ENCODE results near the gene CNTNAP2.

The CNTNAP2 gene

DNA sequence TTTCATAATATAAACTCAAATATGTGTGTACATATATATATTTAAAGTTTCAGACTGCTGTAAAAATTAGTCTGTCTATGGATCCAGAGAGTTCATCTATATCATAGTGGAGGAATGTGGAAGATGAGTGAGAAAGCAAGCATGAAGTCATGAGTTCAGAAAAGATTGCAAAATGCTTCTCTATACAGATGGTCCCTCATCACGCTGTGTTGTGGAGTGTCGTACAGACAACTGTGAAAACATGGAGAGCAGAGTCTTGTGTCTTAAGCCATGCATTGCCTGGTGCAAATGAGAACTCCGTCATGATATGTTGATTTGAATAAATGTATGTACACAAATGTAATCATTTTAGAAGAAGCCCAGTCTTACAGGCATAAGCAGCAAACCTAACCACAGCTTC, 316.9 kb downstream of the CNTNAP2 start:
- TF ChIP-seq, protein P1, sequence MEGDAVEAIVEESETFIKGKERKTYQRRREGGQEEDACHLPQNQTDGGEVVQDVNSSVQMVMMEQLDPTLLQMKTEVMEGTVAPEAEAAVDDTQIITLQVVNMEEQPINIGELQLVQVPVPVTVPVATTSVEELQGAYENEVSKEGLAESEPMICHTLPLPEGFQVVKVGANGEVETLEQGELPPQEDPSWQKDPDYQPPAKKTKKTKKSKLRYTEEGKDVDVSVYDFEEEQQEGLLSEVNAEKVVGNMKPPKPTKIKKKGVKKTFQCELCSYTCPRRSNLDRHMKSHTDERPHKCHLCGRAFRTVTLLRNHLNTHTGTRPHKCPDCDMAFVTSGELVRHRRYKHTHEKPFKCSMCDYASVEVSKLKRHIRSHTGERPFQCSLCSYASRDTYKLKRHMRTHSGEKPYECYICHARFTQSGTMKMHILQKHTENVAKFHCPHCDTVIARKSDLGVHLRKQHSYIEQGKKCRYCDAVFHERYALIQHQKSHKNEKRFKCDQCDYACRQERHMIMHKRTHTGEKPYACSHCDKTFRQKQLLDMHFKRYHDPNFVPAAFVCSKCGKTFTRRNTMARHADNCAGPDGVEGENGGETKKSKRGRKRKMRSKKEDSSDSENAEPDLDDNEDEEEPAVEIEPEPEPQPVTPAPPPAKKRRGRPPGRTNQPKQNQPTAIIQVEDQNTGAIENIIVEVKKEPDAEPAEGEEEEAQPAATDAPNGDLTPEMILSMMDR (IDR thresholded peaks at IDR 0.05; ENCODE audit: low read depth, low read length) = no peak
- no peak overlapping the region for H3K4me3 ChIP-seq (ENCODE audit: low read depth, low read length)

DNA sequence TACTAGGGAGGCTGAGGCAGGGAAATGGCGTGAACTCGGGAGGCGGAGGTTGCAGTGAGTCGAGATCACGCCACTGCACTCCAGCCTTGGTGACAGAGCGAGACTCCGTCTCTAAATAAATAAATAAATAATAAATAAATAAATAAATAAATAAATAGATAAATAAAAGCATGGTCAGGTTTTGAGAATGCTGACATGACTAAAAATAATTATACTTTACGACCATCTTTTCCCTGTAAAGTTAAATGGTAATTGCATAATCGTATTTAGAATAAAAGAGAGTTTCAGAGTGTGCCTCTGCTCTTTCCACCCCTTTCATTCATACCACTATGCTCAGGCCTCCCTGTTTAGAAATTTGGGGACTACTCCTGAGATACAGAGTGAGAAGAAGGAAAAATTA, 326.5 kb downstream of the CNTNAP2 start:
- no peak overlapping the region for H3K4me3 ChIP-seq (ENCODE audit: low read depth, low read length)
- TF ChIP-seq, protein P1 (IDR thresholded peaks at IDR 0.05; ENCODE audit: low read depth, low read length) = no peak

DNA sequence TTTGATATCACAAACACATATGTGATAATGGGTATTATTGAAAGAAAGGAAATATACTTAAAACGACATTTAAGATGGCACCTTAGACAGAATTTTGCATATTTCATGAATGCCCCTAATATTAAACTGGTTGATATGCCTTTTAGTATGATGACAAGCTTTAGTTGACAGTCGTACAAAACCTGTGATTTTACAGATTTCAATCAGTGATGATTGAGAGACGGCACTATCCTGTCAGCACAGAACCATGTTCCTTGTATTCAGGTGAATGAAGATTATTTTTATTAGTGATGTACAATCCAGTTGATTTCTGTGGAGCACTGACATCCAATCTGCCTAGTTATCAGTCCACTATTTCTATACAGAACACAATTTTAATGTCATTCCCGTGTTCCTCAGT, 333.0 kb downstream of the CNTNAP2 start:
- TF ChIP-seq, protein P1 (IDR thresholded peaks at IDR 0.05; ENCODE audit: low read depth, low read length) = no peak

DNA sequence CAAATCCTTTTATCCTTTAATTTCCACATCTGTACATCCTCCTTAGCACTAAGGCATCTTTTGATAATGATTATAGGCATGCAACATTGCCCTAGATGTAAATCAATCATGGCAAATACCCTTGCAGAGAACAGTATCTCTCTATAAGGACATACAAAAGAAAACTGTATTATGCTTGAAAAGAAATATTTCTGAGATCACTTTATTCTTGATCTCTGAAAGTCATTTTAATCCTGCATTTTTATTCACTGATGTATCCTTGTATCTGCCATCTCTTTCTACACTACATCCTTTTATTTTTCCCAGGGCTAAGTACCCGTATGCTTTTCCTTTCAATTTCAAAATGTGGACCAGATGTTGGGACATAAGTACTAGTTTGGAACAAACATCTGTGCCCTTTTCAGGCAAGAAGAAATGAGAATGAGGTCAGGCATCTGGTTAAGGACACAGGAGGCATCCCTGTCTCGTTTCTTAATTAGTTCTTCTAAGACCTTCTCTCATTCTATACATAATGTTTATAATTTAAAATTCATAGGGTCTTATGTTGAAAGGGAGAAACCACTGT, 338.6 kb downstream of the CNTNAP2 start:
- no peak overlapping the region for H3K4me3 ChIP-seq (ENCODE audit: low read depth, low read length)
- TF ChIP-seq, protein P1 (IDR thresholded peaks at IDR 0.05; ENCODE audit: low read depth, low read length) = no peak

More for the DNA sequence above, 333.0 kb downstream of the CNTNAP2 start:
- no peak overlapping the region for H3K4me3 ChIP-seq (ENCODE audit: low read depth, low read length)

DNA sequence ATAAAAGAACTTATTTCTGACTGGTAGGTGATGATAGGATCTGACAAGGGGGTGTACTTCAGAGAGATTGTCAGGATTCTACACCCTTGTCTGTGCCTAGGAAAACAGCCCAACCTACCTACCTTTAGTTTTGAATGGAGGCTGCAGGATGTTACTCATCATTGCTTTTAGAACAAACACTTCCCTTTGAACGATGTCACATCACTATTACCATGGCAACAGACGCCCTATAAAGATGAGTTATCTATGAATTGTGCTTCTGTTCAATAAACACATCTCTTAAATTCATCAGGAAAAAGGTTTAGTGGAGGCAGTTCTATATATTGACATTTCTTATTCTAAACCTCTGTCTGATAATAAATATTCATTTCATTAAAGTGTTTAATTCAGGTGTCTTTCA, 362.4 kb downstream of the CNTNAP2 start:
- H3K4me3 ChIP-seq (ENCODE audit: low read depth, low read length) = no peak overlapping the region
- TF ChIP-seq, protein P1 (IDR thresholded peaks at IDR 0.05; ENCODE audit: low read depth, low read length) = no peak

DNA sequence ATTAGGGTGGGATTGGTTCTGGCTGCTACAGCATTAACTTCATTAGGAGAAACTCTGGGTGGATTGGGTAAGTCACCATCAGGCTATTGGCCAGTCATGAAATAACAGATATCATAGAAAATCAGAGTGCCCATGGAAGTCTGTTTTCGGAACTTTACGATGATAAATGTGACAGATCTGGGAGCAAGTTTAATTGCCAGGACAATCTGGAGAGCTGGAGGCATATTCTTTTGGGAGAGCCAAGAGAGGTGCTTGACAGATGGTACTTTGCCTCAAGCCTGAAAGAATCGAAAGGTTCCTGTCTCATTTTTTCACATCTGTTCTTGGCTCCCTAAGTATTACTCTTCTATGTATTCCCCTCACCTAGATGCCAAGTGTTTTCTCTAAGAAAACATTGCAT, 369.9 kb downstream of the CNTNAP2 start:
- TF ChIP-seq, protein P1 (IDR thresholded peaks at IDR 0.05; ENCODE audit: low read depth, low read length) = no peak
- H3K4me3 ChIP-seq (ENCODE audit: low read depth, low read length) = no peak overlapping the region

DNA sequence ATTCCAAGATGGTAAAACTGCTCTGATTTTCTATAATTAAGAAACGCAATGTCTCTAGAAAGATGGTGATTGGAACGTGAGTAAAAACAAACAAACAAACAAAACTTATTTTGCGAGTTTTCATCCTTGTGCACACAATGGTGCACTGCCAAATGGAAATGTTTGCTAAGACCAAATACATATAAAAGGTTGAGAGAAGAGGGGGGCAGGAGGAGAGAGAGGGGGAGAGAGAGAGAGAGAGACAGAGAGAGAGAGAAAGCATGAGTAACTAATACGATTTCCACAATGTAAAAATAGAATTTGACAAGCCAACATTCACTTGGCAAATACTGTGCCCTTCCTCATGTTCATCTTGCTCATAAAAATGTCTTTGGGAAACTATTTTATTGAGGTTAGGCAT, 375.4 kb downstream of the CNTNAP2 start:
- TF ChIP-seq, protein P1 (IDR thresholded peaks at IDR 0.05; ENCODE audit: low read depth, low read length) = no peak
- H3K4me3 ChIP-seq (ENCODE audit: low read depth, low read length) = no peak overlapping the region

All from WI38 (cell line).